WI38 (cell line): ENCODE data around the gene AKT2.

Source experiments
- H3K4me3 ChIP-seq: 2 replicates; pipeline ENCODE4 v1.5.1; 2011; ENCODE audit warnings: low read depth, mild to moderate bottlenecking, control low read depth, low read length
- CTCF ChIP-seq: IDR thresholded peaks from 2 replicates; pipeline ENCODE4 v1.5.1; 2012; ENCODE audit warnings: low read depth, mild to moderate bottlenecking, control low read depth, low read length

Gene AKT2

GRCh38 chr19:40265055-40265762 lies 19.9 kb downstream of the AKT2 start:
- TF ChIP-seq CTCF = no peak
- no peak overlapping the region for H3K4me3 ChIP-seq

GRCh38 chr19:40264314-40265054 lies 20.7 kb downstream of the AKT2 start:
- no peak overlapping the region for H3K4me3 ChIP-seq
- no peak for TF ChIP-seq CTCF

- no peak for TF ChIP-seq CTCF
- H3K4me3 ChIP-seq = no peak overlapping the region
Measured at GRCh38 chr19:40263440-40264313, 21.5 kb downstream of the AKT2 start.

GRCh38 chr19:40262422-40262821 lies 22.7 kb downstream of the AKT2 start:
- TF ChIP-seq CTCF = no peak
- no peak overlapping the region for H3K4me3 ChIP-seq

- no peak overlapping the region for H3K4me3 ChIP-seq
- TF ChIP-seq CTCF = no peak
Measured at GRCh38 chr19:40261631-40262030, 23.5 kb downstream of the AKT2 start.

GRCh38 chr19:40257096-40257517 lies 28.0 kb downstream of the AKT2 start:
- TF ChIP-seq CTCF = no peak
- no peak overlapping the region for H3K4me3 ChIP-seq
